Measurements from ENCODE around the gene GGCT.

- TF ChIP-seq POLR2AphosphoS5 (IDR thresholded peaks at IDR 0.05) (no peak), CTCF (IDR thresholded peaks at IDR 0.05) (no peak)
Observed at GRCh38 chr7:30485667-30486066, 19.0 kb downstream of the GGCT start.

Measured in stomach (tissue), 4 donors.